Forelimb muscle (tissue), 1 donor: ENCODE data around the gene TSHZ1. TPM values are rescaled to one million over a fixed set of nuclear protein-coding genes. Genes with fewer than 3 reads are reported as not detected.

Experiments used
- DNase-seq: peaks from one replicate; pipeline ENCODE4 v3.0.0-alpha.2; 2013; ENCODE audit warnings: low read depth
- polyA plus RNA-seq: library from polyadenylated mRNA; unstranded; fragments of 120-200 nt; gene quantifications from one replicate; pipeline ENCODE4 v1.2.1, GENCODE V29; 2013; ENCODE audit not compliant: insufficient read length

The TSHZ1 gene
- polyA plus RNA-seq, 1 donor, result 22.7 TPM

DNA sequence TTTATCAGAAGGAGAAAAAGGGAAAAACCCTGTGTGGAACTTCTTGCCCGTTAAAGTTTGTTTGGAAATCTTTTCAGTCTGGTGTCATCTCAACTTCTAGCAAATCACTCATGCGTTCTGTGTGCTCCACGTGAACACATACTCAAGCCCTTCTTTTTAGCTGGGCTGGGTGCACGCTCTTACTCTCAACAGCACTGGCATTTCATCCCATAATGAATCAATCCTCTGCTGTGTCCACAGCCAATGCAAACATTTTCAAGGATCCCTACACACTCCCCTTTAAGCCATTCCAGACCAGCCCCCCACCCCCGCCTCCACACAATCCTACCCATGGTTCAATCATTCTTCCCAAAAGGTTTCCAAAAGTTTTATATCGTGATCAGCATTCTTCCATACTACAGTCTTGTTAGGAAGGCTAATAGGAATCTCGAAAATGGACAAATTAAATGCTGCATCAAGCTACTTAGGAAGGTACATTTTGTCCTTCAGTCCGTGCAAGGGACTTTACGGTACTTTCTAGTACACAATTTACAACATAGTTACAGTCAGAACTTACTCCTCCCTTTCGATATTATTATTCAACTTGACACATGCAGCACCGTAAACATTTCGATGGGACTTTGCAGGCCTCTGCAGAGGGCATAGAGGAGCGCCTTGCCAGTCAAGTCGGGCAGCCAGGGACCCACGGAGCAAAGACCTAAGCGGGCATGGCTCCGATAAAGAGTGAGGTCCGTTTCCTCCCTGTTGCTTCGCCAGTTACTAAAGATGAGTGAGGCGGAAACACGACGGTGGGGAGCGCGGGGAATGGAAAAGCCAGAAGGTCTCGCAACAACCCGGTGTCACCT is 3.1 kb upstream of the TSHZ1 start:
- no peak for DNase-seq

DNA sequence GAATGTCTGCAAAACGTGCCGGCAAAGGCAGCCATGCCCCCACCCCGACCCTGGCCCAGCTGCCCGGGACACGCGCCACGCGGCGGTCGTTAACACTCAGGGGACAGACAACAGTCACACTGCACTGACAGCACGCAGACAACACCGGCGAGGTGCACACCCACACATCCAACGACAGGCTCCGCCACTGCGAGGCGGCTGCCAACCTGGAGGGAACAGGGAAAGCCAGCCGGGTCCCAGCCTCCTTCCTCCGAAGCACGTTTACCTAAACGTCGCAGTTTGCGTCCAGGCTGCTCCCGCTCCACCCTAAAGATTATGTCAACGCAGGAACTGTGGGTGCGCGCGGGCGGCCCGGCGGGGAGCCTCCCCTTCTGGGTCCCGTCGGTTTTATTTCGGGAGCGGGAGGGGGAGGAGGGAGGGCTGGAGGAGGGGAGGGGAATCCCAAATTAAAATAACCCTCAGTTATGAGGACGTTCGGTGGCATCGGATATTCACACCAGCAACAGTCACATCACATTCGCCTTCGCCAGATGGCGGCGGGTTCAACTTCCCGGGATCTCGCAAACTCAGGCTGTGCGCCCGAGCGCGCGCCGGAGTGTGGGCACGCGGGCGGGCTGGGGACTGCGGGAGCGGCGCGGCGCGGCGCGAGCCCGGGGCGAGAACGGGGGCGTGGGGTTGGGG is 2.3 kb upstream of the TSHZ1 start:
- no peak for DNase-seq

- no peak for DNase-seq
These were observed 1.8 kb upstream of the TSHZ1 start for GRCh38 chr18:75208836-75209128.

DNA sequence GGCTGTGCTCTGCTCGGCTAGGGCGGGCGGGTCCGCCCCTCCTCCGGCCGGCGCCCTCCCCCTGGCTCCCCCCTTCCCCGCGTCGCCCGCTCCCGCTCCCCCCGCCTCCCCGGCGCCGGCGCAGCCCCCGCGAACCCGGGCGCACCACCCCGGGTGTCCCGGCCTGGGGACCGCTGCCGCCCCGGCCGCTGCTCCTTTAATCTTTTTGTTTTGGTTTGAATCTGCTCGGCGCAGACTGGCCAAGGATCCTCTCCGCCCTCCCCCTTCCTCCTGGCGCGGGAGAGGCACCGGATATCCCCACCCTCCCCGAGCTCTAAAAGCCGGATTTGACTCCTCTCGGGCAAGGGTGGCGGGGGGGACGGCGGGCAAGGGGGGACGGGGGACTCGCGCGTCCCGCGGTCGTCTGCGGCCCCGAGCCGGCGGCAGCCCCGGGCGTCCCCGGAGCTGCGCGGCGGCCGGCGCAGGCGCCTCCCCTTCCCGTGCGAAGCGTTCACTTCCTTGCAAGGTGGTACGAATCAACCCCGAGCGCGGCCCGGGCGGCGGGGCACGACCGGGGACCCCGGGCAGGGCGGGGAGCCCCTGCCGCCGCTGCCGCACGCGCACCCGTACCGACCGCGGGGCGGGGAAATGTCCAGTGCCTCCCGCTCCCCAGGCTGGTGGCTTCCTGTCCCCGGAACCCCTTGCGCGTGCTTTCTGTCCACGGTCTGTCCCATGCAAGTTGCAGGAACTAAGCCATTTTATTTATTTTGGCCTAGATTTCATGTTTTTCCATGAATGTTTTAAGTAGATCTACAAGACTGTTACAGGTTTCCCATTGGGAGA is 1.3 kb upstream of the TSHZ1 start, which contains the start of gene PTGR3:
TSS of gene PTGR3 (minus strand) at position 11 of the 822 bp plus-strand sequence. CDS start 81 bp downstream, outside the sequence.
- no peak for DNase-seq

GRCh38 chr18:75209951-75210258 is 692 bp upstream of the TSHZ1 start:
- DNase-seq, result no peak

DNA sequence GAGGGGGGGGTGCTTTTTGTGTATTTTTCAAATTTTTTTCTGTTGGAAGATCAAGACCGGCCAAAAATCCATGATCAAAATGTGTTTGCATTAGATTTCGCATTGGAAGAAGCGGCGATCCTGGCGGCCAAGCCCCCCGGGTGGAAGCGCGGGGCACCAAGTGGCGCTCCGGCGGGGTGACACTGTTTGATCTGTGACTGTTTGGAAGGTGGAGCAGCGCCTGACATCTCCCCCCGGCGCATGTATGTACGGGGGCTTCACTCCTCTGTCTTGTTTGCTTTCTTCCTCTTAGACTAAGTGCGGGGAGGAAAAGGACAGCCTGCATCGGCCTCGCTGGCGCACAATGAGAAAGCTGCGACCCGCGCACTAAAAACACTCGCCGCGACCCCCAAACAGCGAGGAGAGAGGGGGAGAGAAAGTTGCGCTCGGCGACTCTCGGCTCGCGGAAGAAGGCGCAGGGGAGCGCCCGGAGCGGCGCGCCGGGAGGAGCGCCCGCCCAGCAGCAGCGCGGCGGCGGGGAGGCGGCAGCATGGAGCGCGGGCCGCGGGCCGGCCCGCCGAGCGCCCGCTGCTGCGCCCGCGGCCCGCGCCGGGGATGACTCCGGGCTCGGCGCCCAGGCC is 515 bp downstream of the TSHZ1 start:
- DNase-seq, result no peak

DNA sequence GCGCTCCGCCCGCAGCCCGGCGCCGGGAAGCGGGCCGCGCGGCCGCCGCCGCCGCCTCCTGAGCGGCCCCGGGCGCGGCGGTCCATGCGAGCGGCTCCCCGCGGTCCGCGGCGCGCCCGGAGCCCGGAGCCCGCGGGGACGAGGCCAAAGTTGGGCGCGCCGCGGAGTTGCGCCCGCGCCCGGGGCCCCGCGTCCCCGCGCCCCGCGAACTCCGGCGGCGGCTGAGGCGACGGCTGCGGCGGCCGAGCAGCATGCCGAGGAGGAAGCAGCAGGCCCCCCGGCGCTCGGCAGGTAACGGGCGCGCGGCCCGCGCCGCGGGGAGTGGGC is 992 bp downstream of the TSHZ1 start:
- DNase-seq, result no peak

GRCh38 chr18:75211953-75212750 is 1.6 kb downstream of the TSHZ1 start:
- DNase-seq, result no peak

DNA sequence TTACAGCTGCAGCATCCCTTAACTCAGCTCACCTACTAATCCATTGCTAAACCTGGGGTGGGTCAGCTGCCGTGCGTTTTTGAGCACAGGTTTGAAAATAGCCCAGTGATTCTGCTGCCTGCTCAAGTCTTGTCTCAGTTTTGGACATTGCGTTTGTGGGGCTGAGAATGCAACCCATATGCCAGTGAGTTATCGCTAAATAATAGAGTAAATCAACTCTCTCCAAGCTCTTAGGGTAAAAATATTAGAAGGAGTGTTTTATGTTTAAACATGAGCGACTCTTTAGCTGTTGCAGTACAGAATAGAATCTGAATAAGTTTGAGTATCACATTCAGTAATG is 2.1 kb downstream of the TSHZ1 start:
- no peak for DNase-seq

GRCh38 chr18:75213611-75214331 is 3.2 kb downstream of the TSHZ1 start:
- no peak for DNase-seq

- DNase-seq, result no peak
These were observed 3.7 kb downstream of the TSHZ1 start for GRCh38 chr18:75214332-75214690.

DNA sequence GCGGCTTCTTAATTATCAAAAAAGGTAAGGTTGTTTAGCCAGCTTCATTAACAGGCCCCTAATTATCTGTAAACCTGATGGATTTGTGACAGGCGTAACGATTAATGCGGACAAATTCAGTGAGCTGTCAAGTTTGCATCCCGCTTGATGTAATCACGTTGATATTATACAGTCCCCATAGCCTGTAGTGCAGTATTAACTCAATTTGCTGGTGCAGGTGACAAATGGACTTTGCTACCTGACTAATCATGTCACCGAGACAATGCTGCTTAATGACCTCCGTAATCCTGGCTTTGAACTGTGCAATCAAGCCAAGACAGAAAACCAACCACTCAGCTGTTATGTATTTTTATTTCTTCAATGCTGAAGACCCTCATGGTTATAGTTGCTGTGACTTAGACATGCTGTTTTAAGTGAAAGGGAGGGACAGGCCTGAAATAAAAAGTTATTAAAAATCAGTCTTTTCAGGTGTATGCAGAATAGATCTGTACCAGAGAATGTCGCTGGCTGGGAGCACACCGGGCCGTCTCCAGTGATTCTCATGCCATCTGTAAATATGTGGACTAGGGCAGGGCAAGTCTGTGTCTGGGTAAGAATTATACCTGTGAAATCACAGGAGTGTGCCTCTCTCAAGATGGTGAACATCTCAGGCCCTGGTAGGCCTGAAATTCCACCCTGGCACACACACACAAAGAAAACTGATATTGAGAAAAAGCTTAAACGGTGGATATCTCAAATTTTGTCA is 4.3 kb downstream of the TSHZ1 start:
- DNase-seq, result no peak

DNA sequence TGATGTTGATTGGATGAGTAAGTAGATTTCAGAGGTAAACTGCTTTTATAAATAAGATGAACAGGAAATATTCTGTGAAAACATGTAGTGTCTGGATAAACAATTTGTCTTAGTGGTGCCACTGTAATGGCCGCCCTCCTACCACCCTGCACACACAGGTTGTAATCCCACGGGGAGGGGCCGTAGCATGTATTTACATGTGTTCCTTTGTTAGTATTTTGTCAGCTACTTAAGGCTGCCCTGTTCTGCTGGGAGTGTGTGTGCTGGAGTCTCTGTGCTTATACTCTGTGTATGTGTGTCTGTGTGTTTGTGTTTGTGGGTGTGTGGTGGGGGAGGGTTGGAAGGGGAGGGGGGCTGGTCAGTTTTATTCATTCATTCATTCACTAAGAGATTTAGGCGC is 5.1 kb downstream of the TSHZ1 start:
- DNase-seq, result no peak

- DNase-seq, result no peak
These were observed 5.8 kb downstream of the TSHZ1 start for GRCh38 chr18:75216212-75216910.

GRCh38 chr18:75216911-75217689 is 6.5 kb downstream of the TSHZ1 start:
- DNase-seq, result no peak

GRCh38 chr18:75218065-75218923 is 7.7 kb downstream of the TSHZ1 start:
- DNase-seq, result no peak

- DNase-seq, result no peak
These were observed 9.3 kb downstream of the TSHZ1 start for GRCh38 chr18:75219745-75220375.
